Activated CD4-positive, alpha-beta memory T cell treated with anti-CD3 and anti-CD28 coated beads, Interleukin-2, amount 10 ng/mL, durations not matched to agents 7 days and 5 days (primary cell): Measurements from ENCODE around the gene JAM3. TPM values are rescaled to one million over a fixed set of nuclear protein-coding genes. Genes with fewer than 3 reads are reported as not detected.

Experiments
- CTCF ChIA-PET: fragments of 350-600 bp; sonication (Branson Sonifier 250); formaldehyde crosslinking; loops from one replicate; lab custom pipeline; 2021; ENCODE audit warnings: antibody characterized with exemption, inconsistent platforms; lab: Charles Lee
- POLR2A ChIA-PET: fragments of 350-600 bp; sonication (Branson Sonifier 250); formaldehyde crosslinking; loops from one replicate; lab custom pipeline; 2021; ENCODE audit warnings: antibody characterized with exemption; lab: Charles Lee
- DNase-seq: peaks from one replicate; pipeline ENCODE4 v3.0.0-alpha.2; 2020
- H3K27ac Mint-ChIP-seq: one replicate; pipeline ENCODE4 v1.8.0; 2021; ENCODE audit warnings: mild to moderate bottlenecking, mixed read lengths
- H3K27me3 Mint-ChIP-seq: one replicate; pipeline ENCODE4 v1.8.0; 2021; ENCODE audit warnings: mixed read lengths
- H3K36me3 Mint-ChIP-seq: one replicate; pipeline ENCODE4 v1.8.0; 2021; ENCODE audit warnings: low read depth, mixed read lengths
- H3K4me1 Mint-ChIP-seq: one replicate; pipeline ENCODE4 v1.8.0; 2021; ENCODE audit warnings: mixed read lengths
- H3K4me3 Mint-ChIP-seq: one replicate; pipeline ENCODE4 v1.8.0; 2021; ENCODE audit warnings: mild to moderate bottlenecking, mixed read lengths
- H3K9me3 Mint-ChIP-seq: one replicate; pipeline ENCODE4 v1.8.0; 2021; ENCODE audit warnings: mixed read lengths
- total RNA-seq, 2 experiments: library from RNA; stranded (reverse); gene quantifications; one replicate each; pipeline ENCODE4 v1.2.3, GENCODE V29; 2021

The JAM3 gene
- total RNA-seq, 2 experiments from 2014 or later = 4.5 to 5.1 TPM

- H3K36me3 Mint-ChIP-seq = no peaks in the 10 kb centered on the region
- H3K4me1 Mint-ChIP-seq = peaks cover 63% of the 10 kb centered on the region
- CTCF ChIA-PET = no interaction called here
- H3K27ac Mint-ChIP-seq = no peak overlapping the region
- H3K9me3 Mint-ChIP-seq = no peaks in the 10 kb centered on the region
- H3K4me3 Mint-ChIP-seq = no peak overlapping the region
- POLR2A ChIA-PET = no interaction called here
- peaks cover 17% of the 10 kb centered on the region for H3K27me3 Mint-ChIP-seq
- DNase-seq = no peak
These were observed 36.3 kb upstream of the JAM3 start for GRCh38 chr11:134032501-134033091.

DNA sequence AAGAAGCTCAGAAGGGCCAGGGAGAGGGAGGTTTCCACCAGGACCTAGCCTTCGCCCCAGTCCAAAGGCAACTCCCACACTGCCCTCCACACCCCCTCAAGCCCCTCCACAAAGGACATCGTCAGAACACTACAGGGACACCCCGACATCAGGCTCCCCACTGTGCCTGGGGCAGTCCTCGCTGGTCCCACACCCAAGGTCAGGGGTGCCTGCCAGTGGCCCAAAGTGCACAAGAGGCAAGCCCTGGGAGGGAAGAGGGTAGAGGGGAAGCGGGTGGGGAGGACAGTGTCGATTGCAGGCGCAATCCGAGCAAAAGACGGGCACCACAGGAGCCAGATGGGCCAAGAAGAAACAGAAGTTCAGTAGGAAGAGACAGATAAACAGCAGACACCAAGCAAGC is 35.6 kb upstream of the JAM3 start:
- CTCF ChIA-PET = interaction anchor here (1.0 to 1.5 kb wide), 4 partner anchors 12 to 86 kb away, joined by 3 to 9 read pairs (median 6); no protein-coding TSS in a partner anchor
- Mint-ChIP-seq H3K4me3 (no peak overlapping the region), H3K27me3 (peaks cover 15% of the 10 kb centered on the region), H3K9me3 (no peaks in the 10 kb centered on the region), H3K36me3 (no peaks in the 10 kb centered on the region), H3K4me1 (peaks cover 61% of the 10 kb centered on the region), H3K27ac (peak overlapping the region; percentile 63)
- DNase-seq = no peak
- POLR2A ChIA-PET = interaction anchor here (1.2 to 1.9 kb wide), 2 partner anchors 77 to 87 kb away, joined by 5 to 7 read pairs; partner anchors contain the start of gene IGSF9B

DNA sequence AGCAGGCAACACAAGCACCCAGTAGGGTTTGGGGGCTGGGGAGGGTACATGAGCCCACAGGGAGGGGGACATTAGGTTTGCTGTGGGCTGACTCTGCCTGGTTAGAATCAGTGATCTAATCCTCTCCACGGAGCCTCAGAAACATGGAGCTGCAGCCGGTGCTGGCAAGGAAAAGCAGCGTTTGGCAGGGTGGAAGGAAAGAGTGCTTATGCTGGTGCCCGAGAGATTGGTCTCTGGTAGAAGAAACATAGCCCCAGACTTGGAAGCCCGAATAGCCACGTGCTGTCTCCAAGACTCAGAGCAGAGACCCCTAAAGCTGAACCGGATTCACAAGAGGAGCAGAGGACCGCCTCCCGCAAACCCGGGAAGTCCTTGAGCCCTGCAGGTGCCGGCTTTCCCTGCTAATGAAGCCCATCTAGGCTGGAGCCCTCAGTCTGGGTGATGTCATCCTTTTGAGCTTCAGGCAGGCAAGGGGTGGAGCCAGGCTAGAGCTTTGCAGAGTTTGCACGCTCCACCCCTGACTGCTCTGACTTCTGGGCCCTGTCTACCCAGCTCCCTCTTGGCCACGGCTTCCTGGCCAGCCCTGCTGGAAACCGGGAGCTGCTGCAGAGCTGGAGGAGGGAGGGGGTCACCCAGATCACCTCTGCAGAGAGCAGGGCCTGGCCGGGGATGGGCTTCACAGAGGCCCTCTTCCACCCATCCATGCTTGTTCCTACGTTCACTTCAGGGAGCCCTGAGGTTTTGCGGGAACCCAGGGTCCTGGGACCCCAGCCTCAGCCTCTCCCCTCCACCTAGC is 35.0 kb upstream of the JAM3 start:
- Mint-ChIP-seq H3K36me3 (no peaks in the 10 kb centered on the region), H3K4me3 (no peak overlapping the region), H3K27me3 (peaks cover 13% of the 10 kb centered on the region), H3K9me3 (no peaks in the 10 kb centered on the region), H3K27ac (peak overlapping the region; percentile 63), H3K4me1 (peaks cover 56% of the 10 kb centered on the region)
- peak; percentile 74 for DNase-seq
- ChIA-PET POLR2A (interaction anchor here (1.2 to 1.9 kb wide), 2 partner anchors 77 to 87 kb away, joined by 5 to 7 read pairs; partner anchors contain the start of gene IGSF9B), CTCF (interaction anchor here (1.0 to 3.3 kb wide), 8 partner anchors 11 to 106 kb away, joined by 3 to 26 read pairs (median 6); no protein-coding TSS in a partner anchor)

DNA sequence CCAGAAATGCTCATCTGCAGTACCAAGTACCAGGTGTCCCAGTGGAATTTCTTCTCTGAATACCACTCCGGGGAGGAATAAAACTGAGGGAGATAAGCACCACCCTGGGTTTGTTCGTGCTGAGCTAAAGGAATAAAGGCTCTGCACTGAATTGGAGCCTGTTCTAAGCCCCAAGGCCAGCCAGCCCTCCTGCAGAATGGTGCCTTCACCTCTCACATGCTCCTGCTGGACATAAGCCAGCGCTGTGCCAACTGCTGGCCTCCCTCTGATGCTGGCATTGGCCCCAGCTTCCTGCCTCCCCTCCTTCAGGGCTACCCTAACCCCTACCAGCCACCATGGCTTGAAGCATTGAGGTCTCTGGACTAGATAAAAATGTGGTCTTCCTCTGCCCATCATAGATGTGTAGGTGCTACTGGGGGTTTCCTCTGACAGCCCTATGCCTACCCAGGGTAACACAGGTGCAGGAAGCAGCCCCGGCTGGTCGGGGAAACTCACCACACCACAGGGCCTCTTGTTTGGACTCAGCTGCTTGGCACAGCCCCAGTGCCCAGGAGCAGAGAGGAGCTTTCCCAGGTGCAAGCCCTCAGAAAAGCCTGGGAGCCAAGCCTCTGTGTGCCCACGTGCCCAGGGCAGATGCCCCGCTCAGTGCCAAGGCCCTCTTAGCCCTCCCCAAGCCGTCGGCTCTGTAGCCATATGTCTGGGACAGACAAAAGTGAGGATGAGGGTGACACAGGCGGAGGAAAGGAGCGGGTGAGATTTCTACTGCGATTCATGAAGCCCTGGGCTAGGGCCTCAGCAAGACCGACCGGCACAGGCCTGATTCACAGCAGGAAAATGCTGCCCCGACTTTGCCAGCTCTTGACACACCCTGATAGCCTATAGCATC is 34.1 kb upstream of the JAM3 start:
- H3K9me3 Mint-ChIP-seq = no peaks in the 10 kb centered on the region
- ChIA-PET POLR2A (interaction anchor here (1.2 to 1.9 kb wide), 2 partner anchors 78 to 88 kb away, joined by 5 to 7 read pairs; partner anchors contain the start of gene IGSF9B), CTCF (interaction anchor here (0.9 to 3.3 kb wide), 9 partner anchors 10 to 172 kb away, joined by 3 to 26 read pairs (median 5); no protein-coding TSS in a partner anchor)
- H3K4me1 Mint-ChIP-seq = peaks cover 55% of the 10 kb centered on the region
- H3K27ac Mint-ChIP-seq = no peak overlapping the region
- H3K36me3 Mint-ChIP-seq = no peaks in the 10 kb centered on the region
- peaks cover 11% of the 10 kb centered on the region for H3K27me3 Mint-ChIP-seq
- no peak overlapping the region for H3K4me3 Mint-ChIP-seq
- no peak for DNase-seq

- Mint-ChIP-seq H3K36me3 (no peaks in the 10 kb centered on the region), H3K27me3 (peaks cover 9% of the 10 kb centered on the region), H3K4me3 (peak overlapping the region; percentile 86), H3K9me3 (no peaks in the 10 kb centered on the region), H3K4me1 (peaks cover 55% of the 10 kb centered on the region), H3K27ac (peak overlapping the region; percentile 85)
- POLR2A ChIA-PET = interaction anchor here (0.6 to 4.0 kb wide), 9 partner anchors 9 to 188 kb away, joined by 3 to 24 read pairs (median 4); partner anchors contain the start of genes NCAPD3 and VPS26B
- CTCF ChIA-PET = interaction anchor here (0.8 to 3.3 kb wide), 4 partner anchors 9 to 108 kb away, joined by 3 to 26 read pairs (median 8); no protein-coding TSS in a partner anchor
- peak; percentile 34 for DNase-seq
These were observed 32.3 kb upstream of the JAM3 start for GRCh38 chr11:134036492-134037045.

- DNase-seq = peak; percentile 68
- POLR2A ChIA-PET = interaction anchor here (0.7 to 4.0 kb wide), 9 partner anchors 10 to 187 kb away, joined by 3 to 24 read pairs (median 4); partner anchors contain the start of genes NCAPD3 and VPS26B
These were observed 31.6 kb upstream of the JAM3 start for GRCh38 chr11:134037046-134037908.

DNA sequence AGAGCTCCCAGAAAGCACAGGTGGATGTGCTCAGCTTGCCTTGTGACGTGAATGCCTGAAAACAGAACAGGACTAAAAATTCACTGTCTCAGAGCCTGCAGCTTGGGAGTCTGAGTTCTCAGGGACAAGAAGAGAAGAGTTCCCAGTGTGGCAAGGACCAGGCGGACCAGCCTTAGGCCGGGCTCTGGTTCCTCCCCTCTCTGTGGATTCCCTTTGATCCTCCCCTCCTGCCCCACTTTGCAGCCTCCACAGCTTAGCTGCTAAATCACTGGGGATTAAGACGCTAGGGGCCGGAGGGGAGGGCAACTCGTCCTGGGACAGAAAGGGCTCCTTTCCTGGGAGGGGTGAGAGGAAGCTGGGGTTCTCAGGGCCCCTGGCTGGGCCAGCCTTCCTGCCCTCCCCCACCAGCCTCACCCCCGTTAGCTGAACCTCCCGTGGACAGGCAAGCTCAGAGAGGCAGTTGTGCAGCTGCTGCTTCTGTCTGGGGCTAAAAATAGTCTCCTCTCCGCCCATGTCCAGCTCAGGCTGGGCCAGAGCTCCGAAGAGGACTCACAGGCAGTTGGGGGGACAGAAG is 29.9 kb upstream of the JAM3 start:
- H3K36me3 Mint-ChIP-seq = no peaks in the 10 kb centered on the region
- no peak for DNase-seq
- CTCF ChIA-PET = interaction anchor here (1.0 to 3.7 kb wide), 4 partner anchors 9 to 111 kb away, joined by 3 to 21 read pairs (median 4); no protein-coding TSS in a partner anchor
- H3K4me3 Mint-ChIP-seq = no peak overlapping the region
- peaks cover 2% of the 10 kb centered on the region for H3K27me3 Mint-ChIP-seq
- H3K9me3 Mint-ChIP-seq = no peaks in the 10 kb centered on the region
- POLR2A ChIA-PET = interaction anchor here (4.0 kb wide), 1 partner anchor 12 kb away, joined by 24 read pairs; no protein-coding TSS in a partner anchor
- peaks cover 34% of the 10 kb centered on the region for H3K4me1 Mint-ChIP-seq
- H3K27ac Mint-ChIP-seq = no peak overlapping the region

More at GRCh38 chr11:134037046-134037908, 31.6 kb upstream of the JAM3 start:
- Mint-ChIP-seq H3K36me3 (no peaks in the 10 kb centered on the region), H3K27me3 (peaks cover 4% of the 10 kb centered on the region), H3K4me3 (peak overlapping the region; percentile 86), H3K4me1 (peaks cover 51% of the 10 kb centered on the region), H3K9me3 (no peaks in the 10 kb centered on the region), H3K27ac (peak overlapping the region; percentile 85)
- CTCF ChIA-PET = interaction anchor here (1.0 to 1.4 kb wide), 6 partner anchors 8 to 110 kb away, joined by 3 to 11 read pairs (median 4); no protein-coding TSS in a partner anchor

DNA sequence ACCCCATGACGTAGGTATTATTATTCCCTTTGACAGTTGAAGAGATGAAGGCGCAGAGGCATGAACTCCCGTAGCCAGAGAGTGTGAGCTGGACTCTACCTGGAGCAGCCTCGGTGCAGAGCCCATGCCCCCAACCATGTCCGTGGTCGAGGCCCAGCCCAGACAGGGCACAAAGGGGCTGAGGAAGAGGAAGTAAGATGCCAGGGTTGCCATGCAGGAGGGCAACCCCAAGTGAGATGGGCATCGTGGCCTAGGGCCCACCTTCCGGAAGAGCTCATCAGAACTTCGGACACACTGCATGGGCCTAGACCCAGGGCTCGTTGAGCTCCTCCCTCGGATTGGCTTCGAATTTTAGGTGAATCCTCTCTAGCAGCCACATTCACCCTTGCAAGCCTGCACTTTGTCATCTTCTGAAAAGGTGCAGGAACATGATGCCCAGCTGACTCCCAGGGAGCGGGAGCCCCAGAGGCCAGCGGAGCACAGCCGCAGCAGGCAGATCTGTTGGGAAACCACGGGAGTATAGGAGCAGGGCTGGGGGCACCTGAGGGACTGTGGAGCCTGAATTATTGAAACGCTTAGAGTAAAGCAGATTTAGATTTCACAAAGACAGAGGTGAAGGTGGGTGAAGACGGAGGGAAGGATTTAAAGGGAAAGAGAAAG is 29.0 kb upstream of the JAM3 start:
- H3K4me3 Mint-ChIP-seq = no peak overlapping the region
- no peak overlapping the region for H3K27ac Mint-ChIP-seq
- H3K4me1 Mint-ChIP-seq = peaks cover 26% of the 10 kb centered on the region
- peaks cover 4% of the 10 kb centered on the region for H3K27me3 Mint-ChIP-seq
- CTCF ChIA-PET = interaction anchor here (1.0 to 3.7 kb wide), 2 partner anchors 10 to 11 kb away, joined by 4 to 21 read pairs; no protein-coding TSS in a partner anchor
- no peak for DNase-seq
- no peaks in the 10 kb centered on the region for H3K9me3 Mint-ChIP-seq
- no peaks in the 10 kb centered on the region for H3K36me3 Mint-ChIP-seq
- POLR2A ChIA-PET = interaction anchor here (2.3 to 4.0 kb wide), 2 partner anchors 12 kb away, joined by 6 to 24 read pairs; no protein-coding TSS in a partner anchor

GRCh38 chr11:134040386-134041302 is 28.2 kb upstream of the JAM3 start:
- H3K9me3 Mint-ChIP-seq = no peaks in the 10 kb centered on the region
- ChIA-PET POLR2A (interaction anchor here (2.3 kb wide), 1 partner anchor 12 kb away, joined by 6 read pairs; no protein-coding TSS in a partner anchor), CTCF (interaction anchor here (1.1 to 3.7 kb wide), 2 partner anchors 10 kb away, joined by 4 to 21 read pairs; no protein-coding TSS in a partner anchor)
- H3K4me1 Mint-ChIP-seq = peaks cover 18% of the 10 kb centered on the region
- peaks cover 4% of the 10 kb centered on the region for H3K27me3 Mint-ChIP-seq
- H3K27ac Mint-ChIP-seq = no peak overlapping the region
- no peaks in the 10 kb centered on the region for H3K36me3 Mint-ChIP-seq
- no peak overlapping the region for H3K4me3 Mint-ChIP-seq
- DNase-seq = no peak
